ENCODE data around the gene NDN. TPM values are rescaled to one million over a fixed set of nuclear protein-coding genes. Genes with fewer than 3 reads are reported as not detected.

NDN gene
- total RNA-seq, 1 experiment from 2014 or later = not detected

GRCh38 chr15:23645371-23646164 is 41.5 kb downstream of the NDN start:
- Histone ChIP-seq H3K4me1 (ENCODE audit: insufficient read depth, low read length) (no peaks in the 10 kb centered on the region), H4K20me1 (ENCODE audit: low read length) (no peaks in the 10 kb centered on the region), H3F3A (ENCODE audit: low read length, unreplicated experiment) (no peaks in the 10 kb centered on the region), H3K9me2 (replicated peaks; ENCODE audit: low read length) (no peaks in the 10 kb centered on the region), H3K27ac (ENCODE audit: low read length) (no peak overlapping the region), H3K4me3 (ENCODE audit: low read length) (no peak overlapping the region), H3K79me2 (ENCODE audit: low read length) (no peaks in the 10 kb centered on the region), H3K9ac (ENCODE audit: low read length) (no peak overlapping the region), H3K27me3 (ENCODE audit: low read length) (peaks cover 35% of the 10 kb centered on the region), H2AFZ (ENCODE audit: low read length) (no peak overlapping the region), H3K9me3 (ENCODE audit: low read length) (no peaks in the 10 kb centered on the region), H3K36me3 (ENCODE audit: low read depth, low read length) (no peaks in the 10 kb centered on the region), H3K4me2 (ENCODE audit: low read length) (no peak overlapping the region)
- BruUV-seq (replicated peaks) = no TSS peak
- ChIA-PET POLR2A (ENCODE audit: unreplicated experiment) (no interaction called here), CTCF (no interaction called here)
- TF ChIP-seq, protein P1, sequence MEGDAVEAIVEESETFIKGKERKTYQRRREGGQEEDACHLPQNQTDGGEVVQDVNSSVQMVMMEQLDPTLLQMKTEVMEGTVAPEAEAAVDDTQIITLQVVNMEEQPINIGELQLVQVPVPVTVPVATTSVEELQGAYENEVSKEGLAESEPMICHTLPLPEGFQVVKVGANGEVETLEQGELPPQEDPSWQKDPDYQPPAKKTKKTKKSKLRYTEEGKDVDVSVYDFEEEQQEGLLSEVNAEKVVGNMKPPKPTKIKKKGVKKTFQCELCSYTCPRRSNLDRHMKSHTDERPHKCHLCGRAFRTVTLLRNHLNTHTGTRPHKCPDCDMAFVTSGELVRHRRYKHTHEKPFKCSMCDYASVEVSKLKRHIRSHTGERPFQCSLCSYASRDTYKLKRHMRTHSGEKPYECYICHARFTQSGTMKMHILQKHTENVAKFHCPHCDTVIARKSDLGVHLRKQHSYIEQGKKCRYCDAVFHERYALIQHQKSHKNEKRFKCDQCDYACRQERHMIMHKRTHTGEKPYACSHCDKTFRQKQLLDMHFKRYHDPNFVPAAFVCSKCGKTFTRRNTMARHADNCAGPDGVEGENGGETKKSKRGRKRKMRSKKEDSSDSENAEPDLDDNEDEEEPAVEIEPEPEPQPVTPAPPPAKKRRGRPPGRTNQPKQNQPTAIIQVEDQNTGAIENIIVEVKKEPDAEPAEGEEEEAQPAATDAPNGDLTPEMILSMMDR (conservative IDR thresholded peaks at IDR 0.05; ENCODE audit: low read depth, low read length) = peak; percentile 49
- TF ChIP-seq EZH2phosphoT487 (IDR thresholded peaks at IDR 0.05; ENCODE audit: borderline replicate concordance, low read length) = no peak
- intact Hi-C loops (cut with micrococcal nuclease) = loop anchor here (5.0 kb wide), 1 partner anchor 212 kb away; no protein-coding TSS in a partner anchor
- ATAC-seq = peak; percentile 36; the same call in 1 of the 2 replicates
- peak; percentile 21 for DNase-seq

DNA sequence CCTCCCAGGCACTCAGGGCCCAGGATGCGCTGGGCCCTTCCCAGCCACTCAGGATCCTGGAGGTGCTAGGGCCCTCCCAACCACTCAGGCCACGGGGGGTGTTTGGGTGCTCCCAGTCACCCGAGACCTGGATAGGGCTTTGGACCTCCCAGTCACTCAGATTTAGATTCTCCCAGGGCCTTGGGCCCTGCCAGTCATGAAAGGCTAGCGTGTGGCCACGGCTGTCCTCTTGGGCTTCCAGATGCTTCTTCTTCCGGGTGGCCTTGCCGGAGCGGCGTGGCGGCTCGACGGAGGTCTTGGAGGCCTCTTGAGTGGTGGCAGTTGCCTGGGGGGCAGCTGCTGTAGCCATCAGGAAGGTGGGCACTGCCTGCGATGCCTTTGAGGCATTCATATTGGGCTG is 42.3 kb downstream of the NDN start:
- Histone ChIP-seq H3K27ac (ENCODE audit: low read length) (no peak overlapping the region), H3K9ac (ENCODE audit: low read length) (no peak overlapping the region), H3F3A (ENCODE audit: low read length, unreplicated experiment) (no peaks in the 10 kb centered on the region), H3K27me3 (ENCODE audit: low read length) (peaks cover 28% of the 10 kb centered on the region), H3K4me3 (ENCODE audit: low read length) (no peak overlapping the region), H3K79me2 (ENCODE audit: low read length) (no peaks in the 10 kb centered on the region), H3K9me3 (ENCODE audit: low read length) (no peaks in the 10 kb centered on the region), H2AFZ (ENCODE audit: low read length) (no peak overlapping the region), H4K20me1 (ENCODE audit: low read length) (no peaks in the 10 kb centered on the region), H3K9me2 (replicated peaks; ENCODE audit: low read length) (no peaks in the 10 kb centered on the region), H3K4me2 (ENCODE audit: low read length) (no peak overlapping the region), H3K36me3 (ENCODE audit: low read depth, low read length) (no peaks in the 10 kb centered on the region), H3K4me1 (ENCODE audit: insufficient read depth, low read length) (no peaks in the 10 kb centered on the region)
- intact Hi-C loops (cut with micrococcal nuclease) = loop anchor here (5.0 kb wide), 1 partner anchor 212 kb away; no protein-coding TSS in a partner anchor
- ChIA-PET CTCF (no interaction called here), POLR2A (ENCODE audit: unreplicated experiment) (no interaction called here)
- DNase-seq = no peak
- BruUV-seq (replicated peaks) = no TSS peak
- TF ChIP-seq, protein P1 (conservative IDR thresholded peaks at IDR 0.05; ENCODE audit: low read depth, low read length) = no peak
- TF ChIP-seq EZH2 (IDR thresholded peaks at IDR 0.05; ENCODE audit: low read length, unreplicated experiment) (no peak), EZH2phosphoT487 (IDR thresholded peaks at IDR 0.05; ENCODE audit: borderline replicate concordance, low read length) (no peak)
- no peak for ATAC-seq

DNA sequence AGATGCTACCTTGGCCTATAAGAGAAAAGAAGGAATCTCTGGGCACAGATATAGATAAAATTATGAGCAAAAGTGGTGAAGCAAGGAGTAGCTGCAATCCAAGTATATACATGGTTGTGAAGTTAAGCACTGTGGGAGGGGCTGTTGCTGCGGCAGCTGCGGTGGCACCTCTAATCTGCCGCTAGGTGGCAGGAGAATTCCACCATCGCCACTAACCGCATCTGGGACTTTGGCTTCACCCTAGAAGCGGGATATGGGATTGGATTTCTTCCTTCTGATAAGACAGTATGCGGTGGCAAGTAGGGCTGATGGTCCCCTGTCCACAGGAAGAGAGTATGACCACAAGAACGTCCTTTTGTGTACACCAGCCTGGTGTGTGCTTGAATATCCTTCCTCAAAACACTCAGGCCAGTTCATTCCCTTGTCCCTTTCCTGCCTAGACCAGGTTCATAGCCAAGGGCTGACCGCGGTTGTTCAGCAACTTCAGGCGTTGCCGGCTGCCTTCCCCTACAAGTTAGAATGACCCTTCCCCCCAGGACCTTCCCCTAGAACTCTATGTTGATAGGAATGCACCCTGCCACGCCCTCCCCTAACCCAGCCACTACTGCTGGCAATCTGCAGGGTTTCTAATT is 44.6 kb downstream of the NDN start:
- Histone ChIP-seq H3K9me2 (replicated peaks; ENCODE audit: low read length) (no peaks in the 10 kb centered on the region), H3K4me3 (ENCODE audit: low read length) (no peak overlapping the region), H3K9me3 (ENCODE audit: low read length) (no peaks in the 10 kb centered on the region), H3K9ac (ENCODE audit: low read length) (no peak overlapping the region), H3K36me3 (ENCODE audit: low read depth, low read length) (no peaks in the 10 kb centered on the region), H3K27ac (ENCODE audit: low read length) (no peak overlapping the region), H2AFZ (ENCODE audit: low read length) (peak overlapping the region; percentile 31; the same call in 1 of the 2 replicates), H4K20me1 (ENCODE audit: low read length) (no peaks in the 10 kb centered on the region), H3K4me1 (ENCODE audit: insufficient read depth, low read length) (no peaks in the 10 kb centered on the region), H3K79me2 (ENCODE audit: low read length) (no peaks in the 10 kb centered on the region), H3K27me3 (ENCODE audit: low read length) (peaks cover 23% of the 10 kb centered on the region), H3F3A (ENCODE audit: low read length, unreplicated experiment) (no peaks in the 10 kb centered on the region), H3K4me2 (ENCODE audit: low read length) (no peak overlapping the region)
- ChIA-PET POLR2A (ENCODE audit: unreplicated experiment) (no interaction called here), CTCF (no interaction called here)
- ATAC-seq = peak; percentile 88
- peak; percentile 78 for DNase-seq
- intact Hi-C loops (cut with micrococcal nuclease) = loop anchor here (1.0 kb wide), 1 partner anchor 225 kb away; no protein-coding TSS in a partner anchor
- BruUV-seq (replicated peaks) = no TSS peak
- TF ChIP-seq, protein P1 (conservative IDR thresholded peaks at IDR 0.05; ENCODE audit: low read depth, low read length) = peak; percentile 90
- TF ChIP-seq EZH2phosphoT487 (IDR thresholded peaks at IDR 0.05; ENCODE audit: borderline replicate concordance, low read length) = no peak

Measured in PC-3 (cell line).